HG02763 (cell line): ENCODE measurements around the gene HIVEP3.

Experiments
- ATAC-seq: cut with Tn5 transposase; IDR thresholded peaks from one replicate; pipeline ENCODE4 v1.9.1; 2021; ENCODE audit warnings: mild to moderate bottlenecking, moderate library complexity; ENCODE audit not compliant: unreplicated experiment

The HIVEP3 gene

DNA sequence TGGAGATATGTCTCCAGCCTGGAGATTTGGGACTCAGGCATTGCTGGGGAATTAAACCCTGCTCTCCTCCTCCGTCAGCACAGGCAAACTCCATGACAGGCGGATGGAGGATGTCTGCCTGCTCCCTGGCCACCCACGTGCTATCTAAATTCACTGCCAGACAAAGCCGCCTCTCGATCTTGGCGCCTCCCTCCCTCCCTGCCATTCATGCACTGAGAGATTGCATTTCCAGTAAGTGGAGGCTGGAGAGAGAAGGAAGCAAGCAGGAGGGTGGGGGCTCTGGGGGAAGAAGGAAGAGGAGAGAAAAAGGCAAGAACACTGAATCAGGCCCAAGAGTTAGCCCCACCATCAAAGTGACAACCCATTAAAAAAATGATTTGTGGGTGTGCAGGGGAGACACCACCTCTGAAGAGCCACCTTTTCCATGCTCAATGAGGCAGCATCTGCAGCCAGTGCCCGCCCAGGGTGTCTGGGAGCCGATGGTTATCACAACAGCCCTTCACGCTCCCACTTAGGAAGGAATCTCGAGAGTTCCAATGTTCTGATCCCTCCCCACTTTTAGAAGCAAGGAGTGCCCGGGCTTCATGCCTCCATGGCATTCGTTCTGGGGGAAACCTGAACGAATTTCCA, 183.0 kb downstream of the HIVEP3 start:
- ATAC-seq, result no peak

DNA sequence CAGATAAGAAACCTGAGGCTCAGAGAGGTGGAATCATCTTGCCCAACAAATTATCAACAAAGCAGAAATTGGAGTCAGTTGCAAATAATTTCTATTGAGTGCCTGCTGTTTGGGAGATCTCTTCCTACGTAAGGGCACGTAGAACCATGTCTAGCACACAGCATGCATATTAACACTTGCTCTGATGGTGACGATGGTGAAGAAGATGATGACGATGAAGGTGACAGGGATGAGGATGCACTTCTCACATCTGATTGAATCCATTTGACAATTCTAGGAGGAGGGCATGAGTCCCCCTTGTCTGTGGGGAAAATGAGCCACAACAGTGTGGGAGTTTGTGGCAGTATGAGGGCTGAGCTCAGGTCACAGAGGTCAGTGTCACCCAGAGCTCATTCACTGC, 183.6 kb downstream of the HIVEP3 start:
- no peak for ATAC-seq

DNA sequence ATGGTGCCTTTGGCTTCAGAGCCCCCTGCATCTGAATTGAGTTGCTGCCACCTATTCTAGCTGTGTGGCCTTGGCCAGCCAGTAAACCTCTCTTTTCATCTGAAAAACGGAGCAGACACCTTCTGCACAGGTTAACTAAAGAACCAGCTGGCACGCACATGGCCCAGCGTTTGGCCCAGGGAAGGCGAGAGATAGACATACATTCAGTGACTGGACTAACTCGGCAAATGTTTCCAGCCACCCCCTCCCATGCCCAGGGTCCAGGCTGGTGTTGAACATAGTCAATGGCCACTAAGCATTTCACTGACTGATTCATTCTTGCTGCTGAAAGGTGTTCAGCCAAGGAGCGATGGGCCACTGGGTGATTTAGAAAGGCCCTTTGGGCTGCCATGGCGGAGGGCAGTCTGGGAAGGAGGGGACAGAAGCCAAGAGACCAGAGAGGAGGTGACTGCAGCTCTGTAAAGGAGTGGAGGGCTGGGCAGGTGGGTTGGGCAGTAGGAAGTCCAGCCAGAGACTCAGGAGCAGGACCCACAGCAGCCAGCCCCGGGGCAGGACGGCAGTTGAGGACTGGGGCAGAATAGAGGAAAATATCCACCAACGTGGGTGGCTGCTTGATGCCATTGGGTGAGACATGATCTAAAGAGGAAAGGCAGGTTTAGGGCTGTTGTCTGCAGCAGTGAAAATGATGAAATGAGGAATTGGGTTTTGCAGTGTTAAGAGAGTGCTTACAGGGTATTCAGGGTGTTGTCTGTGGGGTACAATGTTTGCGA, 184.3 kb downstream of the HIVEP3 start:
- ATAC-seq, result no peak

DNA sequence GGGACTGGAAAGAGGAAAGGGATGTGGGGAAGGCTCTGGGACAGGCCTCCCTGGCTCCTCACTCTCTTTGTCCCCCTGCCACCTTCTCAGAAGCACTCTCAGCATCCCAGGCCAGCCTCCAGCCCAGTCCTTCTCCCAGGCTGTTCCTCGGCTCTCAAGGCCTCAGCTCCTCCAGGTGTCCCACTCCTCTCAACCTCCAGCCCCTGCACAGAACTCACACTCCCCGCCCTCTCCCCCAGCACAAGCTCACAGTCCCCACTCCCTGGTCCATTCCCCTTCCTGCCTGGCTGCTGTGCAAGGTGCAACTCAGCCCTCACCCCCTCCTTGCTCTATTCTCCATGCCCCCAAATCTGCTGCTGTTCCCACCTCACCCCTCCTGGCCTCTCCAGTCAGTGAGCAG, 185.0 kb downstream of the HIVEP3 start:
- ATAC-seq, result no peak

DNA sequence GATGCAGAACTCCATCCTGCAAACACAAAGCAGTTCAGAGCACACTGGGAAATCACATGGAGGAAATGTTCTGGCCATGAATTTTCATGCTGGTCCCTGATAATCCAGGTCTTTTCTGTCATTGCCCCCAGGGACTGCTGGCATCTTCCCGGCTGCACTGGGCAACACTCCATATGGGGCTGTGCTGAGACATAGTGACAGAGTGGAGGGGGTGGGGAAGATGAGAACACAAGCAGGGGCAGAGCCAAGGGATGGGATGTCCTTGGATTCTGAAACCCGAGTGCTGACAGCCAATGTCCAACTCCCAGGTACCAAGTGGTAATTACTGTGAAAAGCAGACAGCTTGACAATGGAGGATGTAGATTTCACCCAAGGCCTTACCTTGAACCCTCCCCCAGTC, 185.7 kb downstream of the HIVEP3 start:
- no peak for ATAC-seq

DNA sequence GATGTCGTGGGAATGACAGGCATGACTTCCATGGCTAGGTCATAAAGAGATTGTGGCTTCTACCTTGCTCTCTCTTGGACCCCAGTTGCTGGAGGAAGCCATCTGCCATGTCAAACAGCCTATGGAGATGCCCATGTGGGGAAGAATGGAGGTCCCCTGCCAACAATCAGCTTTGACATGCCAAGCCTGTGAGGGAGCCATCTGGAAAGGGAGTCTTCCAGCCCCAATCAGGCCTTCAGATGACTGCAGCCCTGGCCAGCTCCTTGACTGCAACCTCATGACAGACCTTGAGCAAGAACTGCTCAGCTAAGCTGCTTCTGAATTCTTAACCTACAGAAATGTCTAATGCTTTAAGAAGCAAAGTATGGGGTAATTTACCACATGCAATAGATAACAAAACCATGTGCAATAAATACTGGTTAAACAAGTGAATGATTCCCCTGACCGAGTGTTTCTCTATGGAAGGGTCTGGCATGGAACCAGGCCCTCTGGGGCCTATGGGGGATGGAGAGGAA, 187.1 kb downstream of the HIVEP3 start:
- no peak for ATAC-seq

DNA sequence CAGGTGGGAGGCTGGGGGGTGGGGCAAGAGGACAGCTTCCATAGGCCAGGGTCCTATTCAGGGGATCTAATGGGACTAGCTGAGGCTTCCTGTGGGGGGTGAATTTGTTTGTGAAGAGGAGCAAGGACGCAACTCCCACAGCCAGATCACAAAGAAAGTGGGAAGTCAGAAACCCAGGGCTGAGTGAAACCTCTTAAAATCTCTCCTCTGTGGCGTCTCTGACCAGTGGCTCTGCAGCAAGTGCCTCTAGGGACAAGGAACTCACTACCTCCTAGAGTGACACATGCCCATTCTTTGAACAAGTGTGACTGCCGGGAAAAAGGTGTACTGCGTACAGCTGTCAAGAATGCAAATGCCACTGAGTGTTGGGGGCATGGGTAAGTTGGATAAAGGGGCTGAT, 187.9 kb downstream of the HIVEP3 start:
- no peak for ATAC-seq

DNA sequence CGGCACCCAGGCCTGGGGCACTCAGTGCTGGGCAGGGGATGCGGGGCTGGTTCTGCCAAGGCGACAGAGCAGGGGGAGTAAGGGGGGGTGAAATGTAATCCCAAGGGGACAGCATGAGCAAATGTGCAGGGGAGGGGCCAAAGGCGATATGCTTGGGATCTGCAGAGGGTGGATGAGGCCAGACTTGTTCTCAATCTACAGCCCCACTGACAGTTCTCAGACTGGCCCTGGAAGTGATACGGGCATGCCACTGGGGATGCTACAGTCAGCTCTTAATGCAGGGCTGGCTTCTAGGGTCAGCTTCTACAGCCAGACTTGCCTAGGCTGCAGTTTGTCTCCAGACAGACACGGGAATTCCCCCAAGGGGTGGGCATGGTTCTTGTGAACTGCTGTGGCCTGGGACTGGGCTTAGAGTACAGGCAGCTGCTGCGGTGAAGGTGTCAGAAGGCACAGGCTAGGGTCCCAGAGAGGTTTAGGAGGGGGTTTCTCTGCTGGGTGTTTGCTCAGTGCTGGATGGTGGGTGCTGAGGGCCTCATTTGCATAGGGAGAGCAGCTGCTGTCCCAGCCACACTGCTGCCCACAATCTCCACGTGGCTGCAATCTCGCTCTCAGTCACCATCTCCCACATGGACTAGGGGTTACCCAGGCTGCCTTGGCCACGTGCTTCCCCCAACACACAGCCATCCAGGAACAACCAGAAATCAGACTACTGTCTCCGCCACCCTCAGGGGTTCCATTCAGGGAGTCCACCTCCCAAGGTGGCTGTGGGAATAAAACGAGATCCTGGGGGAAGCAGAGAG, 190.1 kb downstream of the HIVEP3 start:
- peak; percentile 83 for ATAC-seq

DNA sequence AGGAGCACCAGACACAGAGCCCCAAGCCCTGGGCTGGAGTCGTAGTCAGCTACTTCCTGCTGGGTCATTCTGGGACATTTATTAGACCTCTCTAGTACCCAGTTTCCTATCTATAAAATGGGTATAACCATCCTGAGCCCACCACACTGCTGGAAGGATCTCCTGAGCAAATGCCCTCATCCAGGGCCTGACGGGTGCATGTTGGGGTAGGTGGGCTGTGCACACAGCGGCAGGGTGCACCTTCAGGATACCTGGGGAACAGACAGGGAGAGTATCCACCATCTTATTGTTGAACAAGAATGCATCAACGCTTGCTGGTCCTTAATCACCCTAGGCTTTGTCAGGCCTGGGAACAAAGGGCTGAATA, 191.0 kb downstream of the HIVEP3 start:
- ATAC-seq, result no peak

DNA sequence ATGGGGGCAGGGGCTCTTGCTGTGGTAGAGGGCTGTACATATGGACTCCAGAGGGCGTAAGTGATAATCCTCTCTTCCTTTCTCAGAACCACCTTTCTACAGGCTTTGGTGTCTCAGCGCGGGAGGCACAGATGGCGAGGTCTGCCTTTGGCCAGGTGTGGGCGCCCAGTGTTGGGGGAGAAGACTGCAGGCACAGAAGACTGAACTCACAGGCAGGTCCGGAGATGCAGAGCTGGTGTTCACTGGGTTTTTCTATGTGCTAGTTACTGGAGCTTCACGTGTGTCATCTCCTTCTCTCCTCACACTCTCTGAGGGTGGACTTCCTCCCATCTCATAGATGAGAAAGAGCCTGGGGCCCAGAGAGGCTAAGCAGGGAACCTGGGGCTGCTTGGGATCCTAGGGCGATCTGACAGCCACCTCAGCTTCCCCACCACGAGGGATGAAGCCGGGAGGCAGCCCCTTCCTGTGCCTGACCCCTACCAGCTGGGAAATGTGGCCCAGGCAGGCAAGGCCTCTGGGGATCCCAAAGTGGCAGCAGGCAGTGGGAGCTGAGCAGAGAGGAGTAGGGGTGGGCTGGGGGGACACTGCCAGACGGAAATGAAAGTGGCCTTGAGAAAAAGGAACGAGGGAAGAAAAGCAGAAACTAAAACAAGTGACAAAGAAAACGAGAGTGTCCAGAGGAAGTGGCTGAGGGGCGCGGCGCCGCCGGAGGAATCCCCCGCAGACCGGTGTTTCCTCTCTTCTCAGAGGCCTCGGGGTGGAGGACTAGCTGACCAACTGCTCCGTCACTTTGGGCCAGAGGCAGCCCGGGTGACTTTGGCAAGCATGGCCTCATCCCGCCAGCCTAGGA, 191.6 kb downstream of the HIVEP3 start:
- ATAC-seq, result no peak

DNA sequence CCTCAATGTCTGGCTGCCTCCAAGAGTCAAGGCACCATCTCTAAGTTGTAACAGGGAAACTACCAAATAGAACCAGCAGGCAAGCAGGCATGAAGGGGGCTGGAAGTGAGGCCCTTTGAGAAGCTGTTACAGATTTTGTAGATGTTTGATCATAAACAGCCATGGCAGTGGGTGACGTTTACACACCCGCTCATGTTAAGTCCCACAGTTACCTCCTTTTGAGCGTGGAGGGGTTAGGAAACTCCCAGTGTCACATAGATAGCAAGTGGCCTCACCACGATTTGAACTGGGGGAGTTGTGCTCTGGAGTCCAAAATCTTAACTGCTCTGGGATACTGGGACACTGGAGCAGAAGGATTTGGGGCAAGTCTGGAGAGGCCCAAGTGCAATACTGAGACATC, 192.4 kb downstream of the HIVEP3 start:
- no peak for ATAC-seq

DNA sequence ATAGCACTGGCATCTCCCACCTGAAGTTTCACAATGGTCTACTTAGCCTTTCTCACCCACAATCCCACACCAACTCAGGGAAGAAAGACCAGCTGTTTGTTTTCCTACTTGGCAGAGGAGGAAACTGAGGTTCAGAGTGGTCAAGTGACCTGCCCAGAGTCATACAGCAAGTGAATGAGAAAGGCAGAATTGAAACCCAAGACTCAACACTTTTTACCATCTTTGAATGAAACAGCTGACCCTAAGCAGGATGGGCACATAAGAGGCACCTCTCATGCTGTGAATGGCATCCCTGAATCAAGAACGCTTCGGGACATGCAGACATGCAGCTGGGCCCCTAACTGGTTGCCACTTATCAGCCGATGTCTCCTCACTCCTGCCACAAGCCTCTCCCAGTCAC, 193.8 kb downstream of the HIVEP3 start:
- no peak for ATAC-seq

DNA sequence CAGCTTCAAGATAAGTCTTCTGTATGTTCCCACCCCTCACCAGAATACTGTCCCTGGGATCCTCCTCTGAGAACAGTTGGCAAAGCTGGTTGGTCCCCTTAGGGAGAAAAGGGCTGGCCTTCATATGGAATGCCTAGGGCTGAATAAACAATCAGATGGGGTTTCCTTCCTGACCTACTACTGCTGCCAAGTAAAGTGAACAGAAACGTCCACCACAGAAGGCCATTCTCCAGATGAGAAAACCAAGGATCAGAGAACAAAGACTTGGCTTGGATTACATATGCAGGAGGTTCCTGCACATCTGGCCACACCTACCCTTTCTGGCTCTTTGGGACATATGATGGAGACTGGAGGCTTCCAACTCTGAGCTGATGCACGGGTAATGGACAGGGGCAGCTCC, 194.5 kb downstream of the HIVEP3 start:
- ATAC-seq, result no peak

DNA sequence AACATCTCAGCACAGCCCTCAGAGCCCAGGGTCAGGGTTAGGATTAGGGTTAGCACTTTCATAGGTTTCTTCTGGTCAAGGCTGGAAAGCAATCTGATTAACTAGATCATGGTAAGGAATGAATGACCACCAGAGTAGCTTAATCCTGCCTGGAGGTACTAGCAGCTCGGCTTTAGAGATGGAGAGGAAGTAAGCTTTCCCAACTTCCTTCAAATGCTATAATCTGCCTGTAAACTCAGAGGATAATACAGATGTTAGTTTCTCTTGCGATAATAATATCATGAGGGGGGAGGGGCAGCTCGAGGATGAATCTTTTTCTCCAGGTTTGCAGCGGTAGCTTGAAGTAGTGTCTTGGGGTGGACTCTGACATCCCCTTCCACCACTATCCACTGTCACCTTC, 194.9 kb downstream of the HIVEP3 start:
- no peak for ATAC-seq

DNA sequence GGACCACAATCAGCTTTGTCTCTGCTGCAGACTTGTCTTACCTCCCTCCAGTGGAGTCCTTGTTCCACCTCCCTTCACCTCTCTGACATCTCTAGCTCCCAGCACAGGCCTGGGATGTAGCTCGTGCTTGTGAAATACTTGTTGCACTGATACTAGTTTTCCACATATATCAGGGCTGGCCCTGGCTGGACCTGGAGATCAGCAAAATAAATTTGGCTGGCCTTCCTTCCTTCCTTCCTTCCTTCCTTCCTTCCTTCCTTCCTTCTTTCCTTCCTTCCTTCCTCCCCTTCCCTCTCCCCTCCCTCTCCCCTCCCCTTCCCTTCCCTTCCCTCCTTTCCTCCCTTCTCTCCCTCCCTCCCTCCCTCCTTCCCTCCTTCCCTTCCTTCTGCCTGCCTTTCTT, 196.5 kb downstream of the HIVEP3 start:
- ATAC-seq, result no peak

DNA sequence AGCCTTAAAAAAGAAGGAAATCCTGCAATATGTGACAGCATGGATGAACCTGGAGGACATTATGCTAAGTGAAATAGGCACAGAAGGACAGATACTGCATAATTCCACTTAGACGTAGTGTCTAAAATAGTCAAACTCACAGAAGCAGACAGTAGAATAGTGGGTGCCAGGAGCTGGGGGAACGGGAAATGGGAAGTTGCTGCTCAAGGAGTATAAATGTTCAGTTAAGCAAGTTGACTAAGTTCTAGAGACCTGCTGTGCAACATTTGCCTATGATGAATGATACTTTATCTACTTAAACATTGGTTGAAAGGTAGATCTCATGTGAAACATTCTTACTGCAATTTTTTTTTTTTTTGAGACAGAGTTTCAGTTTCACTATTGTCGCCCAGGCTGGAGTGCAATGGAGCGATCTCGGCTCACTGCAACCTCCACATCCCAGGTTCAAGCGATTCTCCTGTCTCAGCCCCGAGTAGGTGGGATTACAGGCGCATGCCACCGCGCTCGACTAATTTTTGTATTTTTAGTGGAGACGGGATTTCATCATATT, 197.8 kb downstream of the HIVEP3 start:
- no peak for ATAC-seq

DNA sequence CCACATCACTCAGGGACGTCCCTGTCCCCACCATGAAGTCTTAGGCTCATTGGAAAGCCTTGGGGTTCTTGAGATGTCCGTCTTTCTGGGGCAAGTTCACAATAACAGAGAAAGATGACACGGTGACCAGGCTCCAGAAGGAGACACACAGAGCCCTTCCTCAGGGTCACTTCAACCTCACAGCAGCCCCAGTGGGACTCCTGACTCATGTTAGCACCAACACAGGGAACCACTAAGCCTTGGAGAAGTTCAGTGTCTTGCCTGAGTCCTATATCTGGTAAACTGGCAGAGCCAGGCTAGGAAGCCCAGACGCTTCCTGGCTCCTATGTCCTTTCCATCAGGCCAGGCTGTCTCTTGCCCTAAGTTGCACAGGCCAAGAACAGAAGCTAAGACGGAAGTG, 199.1 kb downstream of the HIVEP3 start:
- no peak for ATAC-seq

DNA sequence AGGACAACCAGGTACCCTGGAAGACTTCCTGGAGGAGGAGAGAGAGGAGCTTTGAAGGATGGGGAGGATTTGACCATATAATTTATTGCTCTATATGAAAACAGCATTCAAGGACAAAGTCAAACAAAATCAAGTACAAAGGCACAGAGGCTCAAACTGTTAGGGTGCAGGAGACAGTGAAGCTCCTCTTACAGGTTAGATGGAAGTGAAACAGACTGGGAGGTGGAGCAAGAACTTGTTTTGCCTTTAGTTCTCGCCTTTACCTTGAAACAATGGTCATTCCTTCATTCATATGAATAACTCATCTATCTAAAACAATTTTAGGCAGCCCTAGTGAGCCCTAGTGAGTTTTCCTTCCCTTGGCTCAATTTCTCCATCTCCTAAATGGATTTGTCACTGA, 199.6 kb downstream of the HIVEP3 start:
- ATAC-seq, result no peak

DNA sequence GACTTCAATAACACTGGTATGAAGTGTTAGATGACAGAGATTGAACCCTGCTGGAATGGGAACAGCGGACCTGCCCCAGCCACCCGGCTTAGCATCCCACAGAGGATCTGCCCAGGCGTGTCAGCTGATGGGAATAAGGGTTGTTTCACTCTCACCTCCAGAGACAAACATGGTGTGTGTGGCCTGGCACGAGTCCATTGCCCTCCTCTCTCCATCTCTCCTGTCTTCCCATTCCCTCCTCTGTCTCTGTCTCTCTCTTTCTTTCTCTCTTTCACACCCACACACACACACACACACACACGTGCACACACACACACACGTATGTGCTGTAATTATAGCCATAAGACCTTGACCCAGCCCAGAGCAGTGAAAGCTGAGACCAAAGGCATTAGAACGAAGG, 200.2 kb downstream of the HIVEP3 start:
- no peak for ATAC-seq
